22Rv1 (cell line): ENCODE measurements around the gene LMNTD1.

Experiments used
- CTCF ChIP-seq: fragments of 450-650 bp; IDR thresholded peaks from 2 replicates; pipeline ENCODE4 v1.5.1; 2017; ENCODE audit warnings: mild to moderate bottlenecking
- ZFX ChIP-seq: fragments of 450-650 bp; IDR thresholded peaks from 2 replicates; pipeline ENCODE4 v1.6.1; 2017; ENCODE audit warnings: antibody characterized with exemption, borderline replicate concordance

- TF ChIP-seq ZFX (no peak), CTCF (no peak)
Measured at GRCh38 chr12:25573346-25573745, 20.3 kb upstream of the LMNTD1 start.
